ENCODE measurements around the gene FBXW7.

FBXW7 gene

DNA sequence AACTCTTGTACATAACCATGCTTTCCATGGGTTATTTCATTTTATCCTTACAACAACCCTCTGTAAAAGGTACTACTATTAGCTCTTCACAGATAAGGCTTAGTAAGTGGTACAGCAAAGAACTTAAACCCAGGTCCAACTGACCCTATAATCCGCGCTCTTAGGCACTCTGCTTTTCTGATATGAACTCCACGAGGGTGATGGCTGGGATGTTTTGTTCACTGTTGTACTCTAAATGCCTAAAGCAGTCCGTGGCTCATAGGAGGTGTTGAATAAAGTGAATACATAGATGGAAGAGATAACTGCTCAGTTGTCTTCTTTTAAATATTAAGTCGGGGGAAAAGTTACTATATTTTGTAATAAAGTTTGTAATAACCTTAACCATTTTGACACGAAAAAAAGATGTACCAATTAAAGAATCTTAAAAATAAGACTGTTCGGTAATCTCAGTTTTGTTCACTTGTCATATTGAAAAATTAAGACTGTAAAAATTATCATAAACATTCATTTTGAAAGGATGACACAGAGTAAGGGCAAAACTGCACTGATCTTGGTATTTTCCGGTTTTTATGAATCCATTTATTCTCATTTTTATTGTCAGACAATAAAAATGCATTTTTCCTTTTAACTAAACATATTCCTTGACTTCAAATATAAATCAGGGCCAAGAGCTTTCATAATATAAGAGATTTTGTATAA lies 166.5 kb downstream of the FBXW7 start (continued):
- TF ChIP-seq, protein P1, sequence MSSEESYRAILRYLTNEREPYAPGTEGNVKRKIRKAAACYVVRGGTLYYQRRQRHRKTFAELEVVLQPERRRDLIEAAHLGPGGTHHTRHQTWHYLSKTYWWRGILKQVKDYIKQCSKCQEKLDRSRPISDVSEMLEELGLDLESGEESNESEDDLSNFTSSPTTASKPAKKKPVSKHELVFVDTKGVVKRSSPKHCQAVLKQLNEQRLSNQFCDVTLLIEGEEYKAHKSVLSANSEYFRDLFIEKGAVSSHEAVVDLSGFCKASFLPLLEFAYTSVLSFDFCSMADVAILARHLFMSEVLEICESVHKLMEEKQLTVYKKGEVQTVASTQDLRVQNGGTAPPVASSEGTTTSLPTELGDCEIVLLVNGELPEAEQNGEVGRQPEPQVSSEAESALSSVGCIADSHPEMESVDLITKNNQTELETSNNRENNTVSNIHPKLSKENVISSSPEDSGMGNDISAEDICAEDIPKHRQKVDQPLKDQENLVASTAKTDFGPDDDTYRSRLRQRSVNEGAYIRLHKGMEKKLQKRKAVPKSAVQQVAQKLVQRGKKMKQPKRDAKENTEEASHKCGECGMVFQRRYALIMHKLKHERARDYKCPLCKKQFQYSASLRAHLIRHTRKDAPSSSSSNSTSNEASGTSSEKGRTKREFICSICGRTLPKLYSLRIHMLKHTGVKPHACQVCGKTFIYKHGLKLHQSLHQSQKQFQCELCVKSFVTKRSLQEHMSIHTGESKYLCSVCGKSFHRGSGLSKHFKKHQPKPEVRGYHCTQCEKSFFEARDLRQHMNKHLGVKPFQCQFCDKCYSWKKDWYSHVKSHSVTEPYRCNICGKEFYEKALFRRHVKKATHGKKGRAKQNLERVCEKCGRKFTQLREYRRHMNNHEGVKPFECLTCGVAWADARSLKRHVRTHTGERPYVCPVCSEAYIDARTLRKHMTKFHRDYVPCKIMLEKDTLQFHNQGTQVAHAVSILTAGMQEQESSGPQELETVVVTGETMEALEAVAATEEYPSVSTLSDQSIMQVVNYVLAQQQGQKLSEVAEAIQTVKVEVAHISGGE (tag by site-specific recombination; conservative IDR thresholded peaks at IDR 0.05; ENCODE audit: low read depth), result no peak
- TF ChIP-seq ZBTB8A (tag by site-specific recombination; IDR thresholded peaks at IDR 0.05), result no peak
- no peak for TF ChIP-seq GLIS1 (tag by site-specific recombination; IDR thresholded peaks at IDR 0.05)
- TF ChIP-seq ZFP37 (tag by site-specific recombination; IDR thresholded peaks at IDR 0.05), result no peak
- no peak for TF ChIP-seq PRDM1 (tag by site-specific recombination; IDR thresholded peaks at IDR 0.05)
- TF ChIP-seq ZNF404 (tag by site-specific recombination; IDR thresholded peaks at IDR 0.05), result no peak
- no peak for TF ChIP-seq HIC1 (tag by site-specific recombination; IDR thresholded peaks at IDR 0.05)
- no peak for TF ChIP-seq ZNF510 (tag by site-specific recombination; IDR thresholded peaks at IDR 0.05; ENCODE audit: insufficient replicate concordance)
- no peak for TF ChIP-seq TRIM28 (IDR thresholded peaks at IDR 0.05; ENCODE audit: borderline replicate concordance, low read length)
- TF ChIP-seq ZNF114 (tag by site-specific recombination; IDR thresholded peaks at IDR 0.05), result no peak

- ChIA-PET CTCF (interaction anchor here (0.9 kb wide), 2 partner anchors 60 to 407 kb away, joined by 3 to 4 read pairs; no protein-coding TSS in a partner anchor), POLR2A (no interaction called here)
- no peaks in the 10 kb centered on the region for H3K36me3 ChIP-seq (ENCODE audit: control insufficient read depth in 2 of 2, insufficient read depth in 1 of 2, low read length in 2 of 2)
- no peak overlapping the region for H3K4me3 ChIP-seq (ENCODE audit: low read depth, low read length)
- H3K27ac ChIP-seq (ENCODE audit: extremely low read depth, low read depth, low read length), result no peak overlapping the region
- H3K9me3 ChIP-seq (ENCODE audit: control insufficient read depth, insufficient read depth, low read depth, low read length), result no peaks in the 10 kb centered on the region
- TF ChIP-seq, protein P2, sequence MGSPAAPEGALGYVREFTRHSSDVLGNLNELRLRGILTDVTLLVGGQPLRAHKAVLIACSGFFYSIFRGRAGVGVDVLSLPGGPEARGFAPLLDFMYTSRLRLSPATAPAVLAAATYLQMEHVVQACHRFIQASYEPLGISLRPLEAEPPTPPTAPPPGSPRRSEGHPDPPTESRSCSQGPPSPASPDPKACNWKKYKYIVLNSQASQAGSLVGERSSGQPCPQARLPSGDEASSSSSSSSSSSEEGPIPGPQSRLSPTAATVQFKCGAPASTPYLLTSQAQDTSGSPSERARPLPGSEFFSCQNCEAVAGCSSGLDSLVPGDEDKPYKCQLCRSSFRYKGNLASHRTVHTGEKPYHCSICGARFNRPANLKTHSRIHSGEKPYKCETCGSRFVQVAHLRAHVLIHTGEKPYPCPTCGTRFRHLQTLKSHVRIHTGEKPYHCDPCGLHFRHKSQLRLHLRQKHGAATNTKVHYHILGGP (tag by site-specific recombination; IDR thresholded peaks at IDR 0.05), result no peak
- TF ChIP-seq ZNF76 (tag by site-specific recombination; IDR thresholded peaks at IDR 0.05; ENCODE audit: borderline replicate concordance, low read depth) (no peak), ZNF362 (tag by site-specific recombination; IDR thresholded peaks at IDR 0.05) (no peak)
- H3K4me1 ChIP-seq (ENCODE audit: control insufficient read depth, insufficient read depth, low read length), result no peaks in the 10 kb centered on the region
Measured at GRCh38 chr4:152368001-152368400, 167.9 kb downstream of the FBXW7 start.

DNA sequence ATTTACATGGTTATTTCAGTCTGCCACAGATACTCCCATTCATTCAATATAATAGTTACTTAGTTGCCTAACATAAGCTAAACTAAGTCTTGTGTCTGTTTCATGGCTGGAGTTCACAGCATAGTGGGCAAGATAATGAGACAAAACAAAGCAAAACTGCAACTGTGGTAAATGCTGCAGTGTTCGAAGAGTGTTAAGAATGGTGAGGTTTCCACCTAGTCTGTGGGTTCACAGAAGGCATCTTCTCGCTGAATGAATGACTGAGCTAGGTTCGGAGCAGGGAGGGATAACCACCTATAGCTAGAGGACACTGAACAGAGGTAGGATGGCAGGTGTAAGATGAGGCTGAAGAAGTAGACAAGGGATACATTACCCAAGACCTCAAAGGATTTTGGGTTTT lies 171.0 kb downstream of the FBXW7 start:
- H3K9me3 ChIP-seq (ENCODE audit: control insufficient read depth, insufficient read depth, low read depth, low read length), result no peaks in the 10 kb centered on the region
- POLR2A ChIA-PET, result interaction anchor here (0.6 kb wide), 1 partner anchor 288 kb away, joined by 3 read pairs; no protein-coding TSS in a partner anchor
- no peak overlapping the region for H3K27ac ChIP-seq (ENCODE audit: extremely low read depth, low read depth, low read length)
- CTCF ChIA-PET, result interaction anchor here (0.7 kb wide), 1 partner anchor 782 kb away, joined by 3 read pairs; no protein-coding TSS in a partner anchor
- TF ChIP-seq ZNF239 (tag by site-specific recombination; IDR thresholded peaks at IDR 0.05) (no peak), IKZF3 (tag by site-specific recombination; IDR thresholded peaks at IDR 0.05) (no peak)
- no peaks in the 10 kb centered on the region for H3K36me3 ChIP-seq (ENCODE audit: control insufficient read depth in 2 of 2, insufficient read depth in 1 of 2, low read length in 2 of 2)
- H3K4me3 ChIP-seq (ENCODE audit: low read depth, low read length), result no peak overlapping the region
- no peaks in the 10 kb centered on the region for H3K4me1 ChIP-seq (ENCODE audit: control insufficient read depth, insufficient read depth, low read length)
